GM12892 (cell line): ENCODE measurements around the gene ARHGAP26.

ENCODE experiments used
- DNase-seq: peaks from one replicate; pipeline ENCODE4 v3.0.0; 2011; ENCODE audit not compliant: insufficient read length
- FAIRE-seq: peaks from 2 replicates; lab custom pipeline; 2011; peaks lifted over from hg19 to GRCh38; lab: Jason Lieb, UNC
- POLR2A ChIP-seq: IDR thresholded peaks from 2 replicates; pipeline ENCODE4 v1.6.1; 2011; ENCODE audit warnings: low read depth, low read length, control low read depth
- POLR2AphosphoS5 ChIP-seq: IDR thresholded peaks from 2 replicates; pipeline ENCODE4 v1.6.1; 2011; ENCODE audit warnings: low read depth, low read length, control low read depth
- TAF1 ChIP-seq: IDR thresholded peaks from 2 replicates; pipeline ENCODE4 v1.6.1; 2011; ENCODE audit warnings: low read depth, mild to moderate bottlenecking, control low read depth, low read length, borderline replicate concordance

ARHGAP26 gene

DNA sequence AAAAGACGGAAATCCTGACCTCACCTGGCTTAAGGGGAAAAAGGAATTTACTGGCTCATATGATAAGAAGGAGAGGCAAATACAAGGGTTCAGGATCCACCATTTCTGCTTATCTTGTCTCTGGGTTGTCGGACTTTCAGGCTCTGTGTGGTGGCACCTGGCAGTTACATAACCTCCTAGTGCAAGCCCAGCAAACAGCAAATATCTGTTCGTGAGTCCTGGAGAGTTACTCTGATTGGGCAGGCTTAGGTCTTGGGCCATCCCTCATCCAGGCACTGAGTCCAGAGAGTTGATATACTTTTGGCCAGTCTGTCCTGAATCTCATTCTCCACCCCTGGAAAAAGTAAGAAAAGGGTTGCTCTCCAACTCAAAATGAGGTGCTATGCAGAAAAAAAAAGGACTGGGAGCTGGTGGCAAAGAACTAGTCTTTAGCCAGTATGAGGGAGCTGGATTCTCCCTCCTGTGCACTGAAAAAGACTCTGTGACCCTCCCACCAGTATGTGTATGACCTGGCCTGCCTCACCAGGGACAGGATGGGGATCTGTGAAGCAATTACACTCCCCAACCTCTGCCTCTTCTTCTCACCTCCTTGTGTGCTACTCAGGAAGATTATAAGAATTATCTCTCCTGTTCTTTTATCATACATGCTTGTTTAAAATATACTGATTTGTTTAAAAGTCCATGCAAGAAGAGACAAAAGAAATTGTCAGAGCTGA lies 282.9 kb downstream of the ARHGAP26 start:
- FAIRE-seq (peak; percentile 95), DNase-seq (no peak)
- TF ChIP-seq TAF1 (no peak), POLR2AphosphoS5 (0 out of 2 replicates have a peak, but pooled peaks have one; percentile 16)

GRCh38 chr5:143053780-143054179 lies 283.6 kb downstream of the ARHGAP26 start:
- no peak for TF ChIP-seq TAF1
- no peak for TF ChIP-seq POLR2AphosphoS5
- TF ChIP-seq POLR2A, result no peak
- FAIRE-seq, result peak; percentile 83
- DNase-seq, result no peak

DNA sequence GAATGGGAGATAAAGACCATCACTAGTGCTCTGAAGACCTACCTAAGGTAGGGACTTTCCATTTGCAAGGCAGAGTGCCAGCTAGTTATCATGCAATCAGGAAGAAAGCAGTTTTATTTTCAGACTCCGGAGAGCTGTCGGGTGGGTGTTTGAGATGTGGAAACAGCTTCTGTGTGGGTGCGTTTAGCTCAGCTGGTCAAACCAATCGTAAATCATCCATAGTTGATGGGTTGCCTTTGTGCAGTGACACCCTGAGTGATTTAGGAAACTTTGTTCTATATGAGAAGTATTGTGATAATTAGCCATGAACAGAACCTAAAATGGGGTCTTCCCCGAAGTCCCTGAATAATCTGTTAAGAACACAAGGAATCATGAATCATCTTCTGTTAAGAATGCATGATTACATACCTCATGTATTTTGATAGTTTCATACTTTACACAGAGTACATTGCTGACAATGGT lies 284.3 kb downstream of the ARHGAP26 start:
- peak; percentile 17 for DNase-seq

DNA sequence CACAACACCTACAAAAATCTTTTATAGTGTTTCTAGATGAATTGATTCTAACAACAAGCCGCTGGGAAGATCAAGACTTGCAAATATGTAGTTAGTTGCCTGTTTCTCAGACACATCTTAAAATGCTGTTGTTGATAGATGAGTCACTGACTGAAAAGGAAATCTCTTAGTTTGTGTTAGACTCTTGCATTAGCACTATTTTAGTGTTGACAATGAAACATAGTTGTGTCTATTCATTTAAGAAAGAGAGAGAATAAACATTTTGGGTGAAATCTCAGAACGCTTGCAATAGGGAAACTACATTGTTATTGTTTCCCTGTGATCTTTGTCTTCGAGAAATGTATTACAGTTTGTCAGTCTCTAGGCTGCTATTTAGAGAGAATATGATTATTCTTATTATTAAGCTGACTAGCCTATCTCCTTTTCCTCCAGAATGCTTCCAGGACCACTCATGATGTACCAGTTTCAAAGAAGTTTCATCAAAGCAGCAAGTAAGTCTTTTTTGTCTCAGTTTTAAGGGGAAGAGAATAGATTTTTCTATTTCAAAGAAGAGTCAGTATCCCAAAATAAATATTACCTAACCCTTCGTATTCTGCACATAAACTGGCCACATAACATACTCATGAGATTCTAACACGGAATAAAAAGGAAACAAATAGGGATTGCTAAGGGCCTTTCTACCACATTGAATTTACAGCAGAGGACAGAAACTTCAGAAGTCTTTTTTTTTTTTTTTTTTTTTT lies 285.6 kb downstream of the ARHGAP26 start:
- DNase-seq (no peak), FAIRE-seq (peak; percentile 70)
- TF ChIP-seq POLR2AphosphoS5, result no peak
- TF ChIP-seq POLR2A, result no peak
- no peak for TF ChIP-seq TAF1

More for the DNA sequence above, 284.3 kb downstream of the ARHGAP26 start:
- TF ChIP-seq TAF1 (no peak), POLR2AphosphoS5 (peak; percentile 64), POLR2A (no peak)
- FAIRE-seq, result peak; percentile 96

GRCh38 chr5:143056339-143056704 lies 286.1 kb downstream of the ARHGAP26 start:
- DNase-seq (no peak), FAIRE-seq (peak; percentile 84)
- no peak for TF ChIP-seq TAF1
- TF ChIP-seq POLR2A, result no peak
- TF ChIP-seq POLR2AphosphoS5, result no peak

- peak; percentile 38; the same call in 1 of the 2 replicates for TF ChIP-seq POLR2A
- TF ChIP-seq TAF1, result no peak
- TF ChIP-seq POLR2AphosphoS5, result peak; percentile 55; the same call in 1 of the 2 replicates
- no peak for DNase-seq
- peak; percentile 85 for FAIRE-seq
These were observed 286.8 kb downstream of the ARHGAP26 start for GRCh38 chr5:143056792-143057579.

DNA sequence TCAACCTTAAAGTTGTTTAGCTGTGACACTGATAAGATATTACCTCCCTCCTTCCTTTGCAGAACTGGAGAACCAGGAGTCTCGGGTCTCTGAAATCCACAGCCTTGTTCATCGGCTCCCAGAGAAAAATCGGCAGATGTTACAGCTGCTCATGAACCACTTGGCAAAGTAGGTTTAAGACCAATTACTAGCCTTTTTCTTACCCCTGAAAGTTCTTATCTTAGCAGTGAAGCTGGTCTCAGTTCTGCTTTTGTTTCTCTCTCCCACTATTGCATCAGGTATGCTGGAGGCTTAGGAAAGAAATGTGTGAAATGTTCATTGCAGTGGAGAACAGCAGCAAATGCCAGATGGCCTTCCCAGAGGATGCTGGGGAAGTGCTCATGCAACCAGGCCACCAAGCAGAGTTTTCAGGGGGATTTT lies 287.4 kb downstream of the ARHGAP26 start:
- DNase-seq (no peak), FAIRE-seq (peak; percentile 96)
- TF ChIP-seq POLR2A (peak; percentile 52; the same call in 1 of the 2 replicates), POLR2AphosphoS5 (peak; percentile 64), TAF1 (no peak)

GRCh38 chr5:143059355-143059754 lies 289.2 kb downstream of the ARHGAP26 start:
- FAIRE-seq (no peak), DNase-seq (no peak)
- TF ChIP-seq TAF1 (no peak), POLR2A (0 out of 2 replicates have a peak, but pooled peaks have one; percentile 11)

DNA sequence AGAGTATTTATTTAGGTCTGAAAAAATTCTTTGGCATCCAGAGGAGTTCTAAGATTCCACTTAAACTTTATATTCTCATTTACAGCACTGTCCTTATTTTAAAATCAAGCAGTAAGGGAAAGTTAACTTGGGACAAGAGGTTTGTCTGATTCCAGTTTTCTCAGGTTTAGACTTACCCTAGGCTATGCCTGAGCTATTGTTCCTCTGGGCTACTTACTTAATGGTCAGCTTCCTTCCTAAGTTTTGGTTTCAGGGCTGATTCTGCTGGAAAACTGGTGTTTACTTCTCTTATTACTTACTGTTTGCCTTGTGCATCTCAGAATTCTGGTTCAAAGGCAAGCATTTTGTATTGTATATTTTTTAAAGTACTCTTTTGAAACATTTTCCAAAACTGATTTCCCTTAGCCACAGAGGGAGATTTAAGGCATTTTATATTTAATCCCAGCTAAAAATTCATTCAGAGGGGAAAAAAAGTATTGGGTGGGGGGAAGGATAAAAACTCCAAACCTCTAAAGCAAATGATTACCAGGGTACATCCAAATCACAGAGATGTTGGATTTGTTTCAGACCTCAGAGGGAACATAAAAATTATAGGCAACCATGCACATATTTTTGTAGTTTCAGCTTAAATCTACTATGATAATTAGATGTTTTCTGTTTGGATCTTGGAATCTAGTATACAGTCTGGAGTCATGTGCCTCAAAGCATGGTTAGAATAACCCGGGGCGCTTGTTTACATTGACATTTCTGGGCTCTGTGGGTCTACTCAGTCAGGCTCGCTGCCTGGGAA lies 290.0 kb downstream of the ARHGAP26 start:
- no peak for FAIRE-seq
- TF ChIP-seq POLR2AphosphoS5 (no peak), TAF1 (no peak), POLR2A (no peak)
- no peak for DNase-seq

GRCh38 chr5:143061161-143061945 lies 291.2 kb downstream of the ARHGAP26 start:
- no peak for FAIRE-seq
- TF ChIP-seq TAF1 (no peak), POLR2A (no peak), POLR2AphosphoS5 (no peak)
- no peak for DNase-seq
